ENCODE data around the gene C15orf40.

GRCh38 chr15:82958638-82959037 lies 52.8 kb downstream of the C15orf40 start:
- TF ChIP-seq CTCF (IDR thresholded peaks at IDR 0.05) (no peak), POLR2A (IDR thresholded peaks at IDR 0.05) (no peak)

Measured in uterus (tissue), 2 donors.